DMS 273 (cell line): ENCODE measurements around the gene PTPN6.
A peak's percentile ranks its signal among the peaks of the same experiment; 100 is the strongest.

Experiments
- DNase-seq: peaks from one replicate; lab custom pipeline; 2025; ENCODE audit not compliant: unreplicated experiment; lab: John Stamatoyannopoulos, UW

The PTPN6 gene

DNA sequence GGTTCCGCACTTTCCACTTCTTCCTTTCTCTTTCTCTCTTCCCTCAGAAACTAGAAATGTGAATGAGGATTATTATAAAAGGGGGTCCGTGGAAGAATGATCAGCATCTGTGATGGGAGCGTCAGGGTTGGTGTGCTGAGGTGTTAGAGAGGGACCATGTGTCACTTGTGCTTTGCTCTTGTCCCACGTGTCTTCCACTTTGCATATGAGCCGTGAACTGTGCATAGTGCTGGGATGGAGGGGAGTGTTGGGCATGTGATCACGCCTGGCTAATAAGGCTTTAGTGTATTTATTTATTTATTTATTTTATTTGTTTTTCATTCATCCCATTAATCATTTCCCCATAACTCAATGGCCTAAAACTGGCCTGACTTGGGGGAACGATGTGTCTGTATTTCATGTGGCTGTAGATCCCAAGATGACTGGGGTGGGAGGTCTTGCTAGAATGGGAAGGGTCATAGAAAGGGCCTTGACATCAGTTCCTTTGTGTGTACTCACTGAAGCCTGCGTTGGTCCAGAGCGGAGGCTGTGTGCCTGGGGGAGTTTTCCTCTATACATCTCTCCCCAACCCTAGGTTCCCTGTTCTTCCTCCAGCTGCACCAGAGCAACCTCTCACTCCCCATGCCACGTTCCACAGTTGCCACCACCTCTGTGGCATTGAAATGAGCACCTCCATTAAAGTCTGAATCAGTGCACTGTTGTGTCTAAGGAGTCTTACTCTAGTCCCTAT lies 28.0 kb upstream of the PTPN6 start:
- no peak for DNase-seq

DNA sequence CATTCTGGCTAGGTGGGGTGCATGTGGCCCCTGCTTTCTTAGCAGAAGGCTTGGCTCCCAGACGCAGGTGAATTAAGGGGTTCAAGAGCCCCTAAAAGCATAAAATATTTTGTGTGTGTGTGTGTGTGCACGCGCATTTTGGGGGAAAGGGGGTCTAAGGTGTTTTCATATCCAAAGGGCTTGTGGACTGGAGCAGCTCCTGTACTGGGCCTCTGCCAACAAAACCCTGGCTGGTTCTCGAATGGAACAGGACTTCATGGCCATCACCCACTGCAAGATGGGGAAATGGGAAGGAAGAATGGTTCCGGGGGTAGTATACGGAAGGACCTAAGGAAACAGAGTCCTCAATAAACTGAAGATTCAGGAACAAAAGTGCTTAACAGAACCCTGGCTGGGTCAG lies 27.3 kb upstream of the PTPN6 start:
- DNase-seq: no peak

DNA sequence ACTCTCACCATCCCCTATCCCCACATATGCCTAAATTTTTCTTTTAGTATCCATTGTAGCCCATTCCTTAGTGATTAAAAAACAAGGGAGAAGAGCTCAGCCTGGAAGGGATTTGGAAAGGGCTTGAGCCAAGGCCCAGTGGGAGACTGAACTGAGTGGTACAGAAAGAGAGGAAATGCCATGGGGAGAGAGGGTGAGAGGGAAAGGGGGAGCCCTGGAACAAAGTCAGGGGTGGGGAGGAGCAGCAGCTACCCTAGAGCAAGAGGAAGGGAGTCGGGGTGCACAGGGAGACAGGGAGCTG lies 26.0 kb upstream of the PTPN6 start:
- DNase-seq: peak; percentile 52

DNA sequence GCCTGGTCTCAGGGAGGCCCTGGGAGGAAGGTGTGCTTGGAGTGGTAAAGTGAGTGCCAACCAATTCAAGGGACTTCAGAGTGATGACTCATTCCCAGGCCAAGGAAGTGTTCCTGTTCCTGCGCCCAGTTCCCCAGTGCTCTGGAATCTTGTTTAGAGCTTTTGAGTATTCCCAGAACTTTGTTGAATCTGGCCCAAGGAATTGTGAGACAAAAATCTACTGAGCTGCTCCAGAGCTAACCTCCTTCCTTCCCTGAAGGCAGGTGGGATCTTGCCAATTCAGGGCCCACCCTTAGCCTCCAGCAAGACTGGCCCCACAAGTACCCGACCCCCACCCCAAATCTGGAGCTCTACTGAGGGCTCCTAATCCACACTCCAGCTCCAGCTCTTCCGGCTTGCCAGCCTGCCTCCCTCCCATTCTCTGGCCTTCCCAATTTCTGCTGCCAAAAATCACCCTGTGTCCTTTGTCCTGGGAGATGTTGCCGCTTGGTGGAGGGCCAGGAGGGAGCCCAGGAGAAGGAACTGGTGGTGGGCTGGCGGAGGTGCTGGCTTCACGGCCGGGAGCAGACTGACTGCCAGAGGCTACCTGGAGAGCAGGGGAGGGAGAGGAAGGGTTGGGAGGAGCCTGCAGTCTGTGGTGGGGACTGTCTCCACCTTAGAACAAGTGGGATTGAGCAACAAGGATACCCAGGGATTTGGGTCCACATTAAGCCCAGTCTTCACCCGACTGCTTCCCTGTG lies 25.4 kb upstream of the PTPN6 start:
- DNase-seq: peak; percentile 75

DNA sequence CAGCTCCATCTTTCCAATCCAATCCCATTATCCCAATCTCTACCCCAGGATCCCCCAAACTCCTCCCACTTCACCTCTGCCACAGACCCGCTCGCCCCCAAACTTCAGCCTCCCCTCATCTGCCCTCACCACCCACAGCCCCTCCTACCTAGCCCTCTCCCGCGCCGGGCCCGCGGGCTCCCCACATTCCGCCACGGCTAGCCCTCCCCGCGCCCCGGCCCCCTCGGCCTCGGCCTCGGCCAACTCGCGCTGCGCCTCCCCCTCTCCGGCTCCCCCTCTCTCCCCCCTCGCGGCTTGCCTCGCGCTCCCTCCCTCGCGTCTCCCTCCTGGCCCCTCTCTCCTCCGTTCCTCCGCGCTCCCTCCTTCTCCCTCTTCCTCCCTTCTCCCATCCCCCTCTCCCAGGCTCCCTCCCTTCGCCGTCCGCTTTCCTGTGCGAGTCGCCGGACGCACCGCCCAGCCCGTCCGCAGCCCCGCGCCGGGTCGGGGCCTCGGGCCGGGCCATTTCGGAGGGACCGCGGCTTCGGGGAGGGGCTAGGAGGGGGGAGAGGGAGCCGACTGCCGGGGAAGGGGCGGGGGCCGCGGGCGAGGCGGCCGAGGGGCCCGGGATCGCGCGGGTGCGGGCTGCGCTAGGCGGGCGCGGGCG lies 23.7 kb upstream of the PTPN6 start, which contains the start of gene ATN1:
Gene ATN1, plus strand, starts transcription at position 581 of the 643 bp plus-strand sequence. CDS start 6,043 bp downstream, outside the sequence.
- DNase-seq: peak; percentile 70

DNA sequence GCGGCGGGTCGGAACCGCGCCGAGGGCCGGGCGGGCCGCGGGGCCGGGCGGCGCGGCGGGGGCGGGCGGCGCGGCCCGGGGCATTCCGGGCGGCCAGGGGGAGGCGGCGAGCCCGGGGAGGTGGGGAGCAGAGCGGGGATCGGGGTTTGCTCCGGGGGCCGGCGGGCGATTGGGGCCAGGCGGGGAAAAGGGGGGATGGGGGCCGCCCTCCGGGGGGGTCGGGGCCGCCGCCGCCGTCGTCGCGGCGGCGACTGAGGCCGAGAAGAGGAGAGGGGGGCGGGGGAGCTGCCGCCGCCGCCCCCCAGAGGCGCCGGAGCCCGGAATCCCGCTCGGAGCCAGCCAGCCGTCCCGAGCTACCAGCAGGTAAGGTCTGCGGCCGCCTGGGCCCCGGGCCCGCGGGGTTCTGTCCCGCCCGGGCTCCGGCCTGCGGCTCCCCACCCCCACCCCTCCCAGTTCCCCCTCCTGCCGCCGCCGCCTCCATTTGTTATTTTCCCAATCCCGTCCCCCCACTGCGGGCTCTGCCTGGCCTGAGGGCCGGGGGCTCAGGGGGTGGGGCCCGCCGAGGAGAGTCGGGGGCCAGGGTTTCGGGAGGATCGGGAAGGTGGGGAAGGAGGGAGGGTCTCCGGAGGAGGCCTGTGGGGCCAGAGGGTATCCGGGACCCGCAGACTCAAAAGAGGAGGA lies 23.0 kb upstream of the PTPN6 start:
- DNase-seq: peak; percentile 31

DNA sequence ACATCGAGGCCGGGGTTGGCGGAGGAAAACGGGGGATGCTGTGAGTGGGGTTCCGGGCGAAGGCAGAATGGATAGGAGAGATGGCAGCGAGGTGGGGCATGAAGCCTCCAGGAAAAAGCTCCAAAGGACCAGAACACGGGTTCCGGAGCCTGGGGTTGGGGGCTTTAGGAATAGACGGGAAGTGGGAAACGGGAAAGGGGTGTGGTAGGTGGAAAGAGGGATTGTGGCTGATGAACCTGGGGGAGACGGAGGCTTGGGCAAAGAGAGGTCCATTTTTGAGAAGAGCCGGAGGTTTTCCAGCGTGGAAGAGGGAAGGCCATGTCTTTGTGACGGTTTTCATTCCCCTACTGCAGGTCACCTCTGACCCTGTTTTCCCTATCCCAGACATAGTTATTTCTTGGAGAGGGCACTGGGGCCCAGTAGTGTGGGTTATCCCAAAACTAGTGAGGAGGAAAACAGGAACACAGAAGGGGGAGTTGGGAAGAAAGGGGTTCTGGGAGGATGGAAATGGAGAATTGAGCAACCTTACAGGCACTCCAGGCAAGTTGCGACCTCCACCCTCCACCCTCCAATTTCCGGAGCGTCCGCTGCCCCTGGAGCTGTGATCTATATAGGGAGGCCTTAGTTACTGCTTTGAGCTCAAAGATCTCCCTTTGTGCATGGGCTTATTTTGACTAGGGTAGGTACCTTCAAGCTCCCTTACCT lies 22.3 kb upstream of the PTPN6 start:
- DNase-seq: no peak

DNA sequence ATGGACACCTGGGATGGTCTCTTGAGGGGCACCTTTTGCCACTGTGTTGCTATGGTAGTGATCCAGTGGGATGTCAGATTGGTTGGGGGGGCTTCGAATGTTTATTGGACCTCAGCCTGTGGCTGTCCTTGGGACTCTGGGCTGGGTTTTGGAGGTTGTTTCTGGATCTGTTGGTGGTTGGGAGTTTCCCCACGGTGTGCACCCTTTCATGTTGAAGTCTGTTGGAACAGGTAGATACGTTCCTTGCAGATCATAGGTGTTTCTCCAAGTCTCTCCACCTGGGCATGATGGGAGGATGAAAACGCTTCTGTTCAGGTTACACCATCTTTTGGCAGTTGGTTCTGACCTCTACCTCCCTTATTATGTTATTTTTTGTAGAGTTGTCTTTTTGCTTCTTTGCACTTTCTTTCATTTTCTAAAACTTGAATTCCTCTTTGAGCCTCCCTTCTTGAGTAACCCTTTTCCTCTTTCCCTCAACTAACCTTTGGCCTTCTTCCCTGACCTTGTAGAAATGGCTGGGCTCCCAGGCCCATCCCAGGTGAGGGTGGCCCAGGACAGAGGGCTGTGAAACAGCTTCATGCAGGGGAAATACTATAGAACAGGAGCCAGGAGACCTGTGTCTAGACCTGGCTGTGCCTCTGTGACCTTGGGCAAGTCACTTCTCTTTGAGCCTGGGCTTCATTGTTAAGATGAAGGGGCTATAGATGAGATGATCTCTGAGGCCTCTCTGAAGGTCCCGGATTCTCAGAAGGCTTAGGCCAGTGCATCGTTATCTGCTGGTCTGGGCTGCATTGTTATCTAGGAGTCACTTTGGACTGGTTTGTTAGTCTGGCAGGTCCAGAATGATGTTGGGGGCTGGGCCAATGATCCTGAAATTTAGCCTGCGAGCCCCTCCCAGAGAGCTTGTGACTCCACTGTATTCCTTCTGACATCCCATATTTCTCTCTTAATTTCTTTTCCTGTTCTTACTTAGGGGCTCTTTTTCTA lies 21.4 kb upstream of the PTPN6 start:
- DNase-seq: no peak

DNA sequence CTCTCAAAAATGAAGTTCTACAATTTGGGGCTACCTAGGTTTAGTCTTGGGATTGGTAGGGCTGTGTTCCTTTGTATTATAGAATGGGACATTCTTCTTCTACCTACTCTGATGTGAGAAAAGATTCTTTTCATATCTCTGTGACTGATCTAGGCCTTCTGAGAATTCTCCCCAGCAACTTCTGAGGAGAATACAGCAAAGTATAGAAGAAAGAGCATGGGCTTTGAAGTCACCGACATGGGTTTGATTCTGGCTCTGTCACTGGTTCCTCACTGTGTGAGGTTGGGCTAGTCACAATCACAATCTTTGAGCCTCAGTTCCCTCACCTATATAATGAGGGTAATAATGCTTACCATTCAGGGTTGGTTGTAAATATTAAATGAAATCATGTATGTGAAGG lies 18.4 kb upstream of the PTPN6 start:
- DNase-seq: no peak

DNA sequence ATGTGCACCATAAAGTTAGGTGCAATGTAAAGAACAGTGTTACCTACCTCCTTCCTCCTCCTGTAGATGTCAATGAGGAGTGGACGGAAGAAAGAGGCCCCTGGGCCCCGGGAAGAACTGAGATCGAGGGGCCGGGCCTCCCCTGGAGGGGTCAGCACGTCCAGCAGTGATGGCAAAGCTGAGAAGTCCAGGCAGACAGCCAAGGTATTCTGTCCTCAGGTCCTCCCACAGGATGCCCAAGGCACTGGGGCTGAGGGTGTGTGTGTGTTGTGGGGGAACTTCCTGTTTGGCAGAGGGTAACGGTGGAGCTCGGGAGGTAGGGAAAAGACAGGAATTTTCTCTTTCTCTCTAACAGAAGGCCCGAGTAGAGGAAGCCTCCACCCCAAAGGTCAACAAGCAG lies 17.0 kb upstream of the PTPN6 start:
- no peak for DNase-seq

DNA sequence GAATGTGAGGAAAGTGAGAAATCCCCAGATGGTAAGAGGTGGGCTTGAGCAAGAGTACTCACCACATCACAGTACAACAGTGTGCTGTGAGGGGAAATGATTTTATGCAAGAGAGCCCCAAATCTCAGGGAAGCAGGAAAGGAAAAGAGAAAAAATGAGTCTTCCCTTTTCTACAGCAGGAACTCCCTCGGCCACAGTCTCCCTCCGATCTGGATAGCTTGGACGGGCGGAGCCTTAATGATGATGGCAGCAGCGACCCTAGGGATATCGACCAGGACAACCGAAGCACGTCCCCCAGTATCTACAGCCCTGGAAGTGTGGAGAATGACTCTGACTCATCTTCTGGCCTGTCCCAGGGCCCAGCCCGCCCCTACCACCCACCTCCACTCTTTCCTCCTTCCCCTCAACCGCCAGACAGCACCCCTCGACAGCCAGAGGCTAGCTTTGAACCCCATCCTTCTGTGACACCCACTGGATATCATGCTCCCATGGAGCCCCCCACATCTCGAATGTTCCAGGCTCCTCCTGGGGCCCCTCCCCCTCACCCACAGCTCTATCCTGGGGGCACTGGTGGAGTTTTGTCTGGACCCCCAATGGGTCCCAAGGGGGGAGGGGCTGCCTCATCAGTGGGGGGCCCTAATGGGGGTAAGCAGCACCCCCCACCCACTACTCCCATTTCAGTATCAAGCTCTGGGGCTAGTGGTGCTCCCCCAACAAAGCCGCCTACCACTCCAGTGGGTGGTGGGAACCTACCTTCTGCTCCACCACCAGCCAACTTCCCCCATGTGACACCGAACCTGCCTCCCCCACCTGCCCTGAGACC lies 15.6 kb upstream of the PTPN6 start:
- DNase-seq: no peak

DNA sequence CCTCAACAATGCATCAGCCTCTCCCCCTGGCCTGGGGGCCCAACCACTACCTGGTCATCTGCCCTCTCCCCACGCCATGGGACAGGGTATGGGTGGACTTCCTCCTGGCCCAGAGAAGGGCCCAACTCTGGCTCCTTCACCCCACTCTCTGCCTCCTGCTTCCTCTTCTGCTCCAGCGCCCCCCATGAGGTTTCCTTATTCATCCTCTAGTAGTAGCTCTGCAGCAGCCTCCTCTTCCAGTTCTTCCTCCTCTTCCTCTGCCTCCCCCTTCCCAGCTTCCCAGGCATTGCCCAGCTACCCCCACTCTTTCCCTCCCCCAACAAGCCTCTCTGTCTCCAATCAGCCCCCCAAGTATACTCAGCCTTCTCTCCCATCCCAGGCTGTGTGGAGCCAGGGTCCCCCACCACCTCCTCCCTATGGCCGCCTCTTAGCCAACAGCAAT lies 14.9 kb upstream of the PTPN6 start:
- DNase-seq: no peak

DNA sequence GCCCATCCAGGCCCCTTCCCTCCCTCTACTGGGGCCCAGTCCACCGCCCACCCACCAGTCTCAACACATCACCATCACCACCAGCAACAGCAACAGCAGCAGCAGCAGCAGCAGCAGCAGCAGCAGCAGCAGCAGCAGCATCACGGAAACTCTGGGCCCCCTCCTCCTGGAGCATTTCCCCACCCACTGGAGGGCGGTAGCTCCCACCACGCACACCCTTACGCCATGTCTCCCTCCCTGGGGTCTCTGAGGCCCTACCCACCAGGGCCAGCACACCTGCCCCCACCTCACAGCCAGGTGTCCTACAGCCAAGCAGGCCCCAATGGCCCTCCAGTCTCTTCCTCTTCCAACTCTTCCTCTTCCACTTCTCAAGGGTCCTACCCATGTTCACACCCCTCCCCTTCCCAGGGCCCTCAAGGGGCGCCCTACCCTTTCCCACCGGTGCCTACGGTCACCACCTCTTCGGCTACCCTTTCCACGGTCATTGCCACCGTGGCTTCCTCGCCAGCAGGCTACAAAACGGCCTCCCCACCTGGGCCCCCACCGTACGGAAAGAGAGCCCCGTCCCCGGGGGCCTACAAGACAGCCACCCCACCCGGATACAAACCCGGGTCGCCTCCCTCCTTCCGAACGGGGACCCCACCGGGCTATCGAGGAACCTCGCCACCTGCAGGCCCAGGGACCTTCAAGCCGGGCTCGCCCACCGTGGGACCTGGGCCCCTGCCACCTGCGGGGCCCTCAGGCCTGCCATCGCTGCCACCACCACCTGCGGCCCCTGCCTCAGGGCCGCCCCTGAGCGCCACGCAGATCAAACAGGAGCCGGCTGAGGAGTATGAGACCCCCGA lies 14.3 kb upstream of the PTPN6 start:
- DNase-seq: no peak

DNA sequence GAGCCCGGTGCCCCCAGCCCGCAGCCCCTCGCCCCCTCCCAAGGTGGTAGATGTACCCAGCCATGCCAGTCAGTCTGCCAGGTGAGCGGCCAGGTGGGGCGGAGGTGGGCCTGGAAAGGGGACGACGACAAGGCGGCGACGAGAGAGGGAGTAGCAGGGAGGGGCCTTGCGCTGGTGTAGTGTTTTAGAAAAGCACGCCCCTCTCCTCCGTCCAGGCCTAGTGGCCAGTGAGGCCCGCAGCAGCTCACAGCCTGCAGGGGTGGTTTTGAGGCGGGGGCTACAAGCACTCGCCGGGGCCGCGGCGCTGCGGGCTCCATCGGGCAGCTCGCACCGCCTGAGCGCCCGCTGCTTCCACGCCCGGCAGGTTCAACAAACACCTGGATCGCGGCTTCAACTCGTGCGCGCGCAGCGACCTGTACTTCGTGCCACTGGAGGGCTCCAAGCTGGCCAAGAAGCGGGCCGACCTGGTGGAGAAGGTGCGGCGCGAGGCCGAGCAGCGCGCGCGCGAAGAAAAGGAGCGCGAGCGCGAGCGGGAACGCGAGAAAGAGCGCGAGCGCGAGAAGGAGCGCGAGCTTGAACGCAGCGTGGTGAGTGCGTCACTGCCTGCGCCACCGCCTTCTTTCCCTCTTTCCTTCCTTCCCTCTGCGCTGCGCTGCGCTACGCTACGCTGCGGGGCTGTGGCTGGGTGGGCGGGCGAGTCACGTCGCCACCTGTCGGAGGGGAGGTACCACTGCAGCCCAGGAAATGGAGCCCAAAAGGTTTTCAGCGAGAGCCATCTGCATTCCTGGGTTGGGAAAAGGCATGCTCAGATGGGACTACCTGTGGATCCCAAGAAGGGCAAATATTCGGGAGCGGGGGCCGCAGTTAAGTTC lies 13.4 kb upstream of the PTPN6 start:
- DNase-seq: peak; percentile 97

DNA sequence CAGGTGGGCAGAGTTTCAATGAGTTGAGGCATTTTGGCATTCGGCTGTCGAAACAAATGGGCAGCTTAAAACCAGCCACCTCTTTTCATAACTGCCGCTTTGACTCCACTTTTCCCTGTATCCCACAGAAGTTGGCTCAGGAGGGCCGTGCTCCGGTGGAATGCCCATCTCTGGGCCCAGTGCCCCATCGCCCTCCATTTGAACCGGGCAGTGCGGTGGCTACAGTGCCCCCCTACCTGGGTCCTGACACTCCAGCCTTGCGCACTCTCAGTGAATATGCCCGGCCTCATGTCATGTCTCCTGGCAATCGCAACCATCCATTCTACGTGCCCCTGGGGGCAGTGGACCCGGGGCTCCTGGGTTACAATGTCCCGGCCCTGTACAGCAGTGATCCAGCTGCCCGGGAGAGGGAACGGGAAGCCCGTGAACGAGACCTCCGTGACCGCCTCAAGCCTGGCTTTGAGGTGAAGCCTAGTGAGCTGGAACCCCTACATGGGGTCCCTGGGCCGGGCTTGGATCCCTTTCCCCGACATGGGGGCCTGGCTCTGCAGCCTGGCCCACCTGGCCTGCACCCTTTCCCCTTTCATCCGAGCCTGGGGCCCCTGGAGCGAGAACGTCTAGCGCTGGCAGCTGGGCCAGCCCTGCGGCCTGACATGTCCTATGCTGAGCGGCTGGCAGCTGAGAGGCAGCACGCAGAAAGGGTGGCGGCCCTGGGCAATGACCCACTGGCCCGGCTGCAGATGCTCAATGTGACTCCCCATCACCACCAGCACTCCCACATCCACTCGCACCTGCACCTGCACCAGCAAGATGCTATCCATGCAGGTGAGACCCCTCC lies 12.6 kb upstream of the PTPN6 start:
- DNase-seq: no peak

DNA sequence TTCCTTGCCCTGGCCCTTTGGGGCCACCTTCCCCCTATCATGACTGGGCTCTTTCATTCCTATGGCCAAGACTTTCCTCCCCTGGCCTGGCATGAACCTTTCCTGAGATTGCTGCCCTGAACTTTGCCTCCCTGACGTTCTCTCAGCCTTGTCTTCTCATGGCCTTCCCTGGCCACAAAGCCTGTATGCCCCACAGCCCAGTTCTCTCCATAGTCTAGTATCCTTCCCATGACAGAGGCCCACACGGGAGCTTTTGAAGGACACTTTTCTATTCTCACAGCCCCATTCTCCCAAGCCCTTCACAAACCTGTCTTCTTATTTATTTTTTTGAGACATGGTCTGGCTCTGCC lies 12.0 kb upstream of the PTPN6 start:
- no peak for DNase-seq
